HS-27A (cell line): ENCODE results near the gene MBD3L3.
"Not testable (repeated sequence)": the region's sequence is repeated elsewhere in the genome, so short reads cannot be mapped to it uniquely, and the experiment has no call there.

ENCODE experiments used
- DNase-seq: peaks from one replicate; pipeline ENCODE4 v3.0.0-alpha.2; 2012; ENCODE audit warnings: low read depth, missing footprints

Gene MBD3L3

DNA sequence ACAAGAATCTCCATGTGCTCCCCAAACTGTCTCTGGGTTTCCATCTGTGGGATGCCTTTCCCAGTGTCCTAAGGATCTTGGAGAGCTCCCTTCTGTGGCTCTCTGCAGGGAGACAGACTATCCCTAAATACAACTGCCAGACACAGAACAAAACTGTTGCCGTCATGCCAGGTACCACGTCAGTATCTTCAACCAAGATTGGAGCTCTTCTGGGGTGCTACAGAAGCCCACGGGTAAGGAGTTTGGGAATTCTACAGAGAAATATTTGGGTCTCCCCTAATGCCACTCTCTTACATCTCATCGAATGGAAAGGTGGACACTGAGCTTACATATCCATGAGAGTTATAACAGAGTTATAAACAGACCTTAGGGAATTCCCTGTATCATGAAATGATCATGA is 4.9 kb upstream of the MBD3L3 start:
- DNase-seq, result no peak

- not testable (repeated sequence) for DNase-seq
Observed at GRCh38 chr19:7059977-7060376, 1.5 kb upstream of the MBD3L3 start.

- not testable (repeated sequence) for DNase-seq
Observed at GRCh38 chr19:7056371-7056770, 2.1 kb downstream of the MBD3L3 start.

- DNase-seq, result not testable (repeated sequence)
Observed at GRCh38 chr19:7055679-7056078, 2.8 kb downstream of the MBD3L3 start.

DNA sequence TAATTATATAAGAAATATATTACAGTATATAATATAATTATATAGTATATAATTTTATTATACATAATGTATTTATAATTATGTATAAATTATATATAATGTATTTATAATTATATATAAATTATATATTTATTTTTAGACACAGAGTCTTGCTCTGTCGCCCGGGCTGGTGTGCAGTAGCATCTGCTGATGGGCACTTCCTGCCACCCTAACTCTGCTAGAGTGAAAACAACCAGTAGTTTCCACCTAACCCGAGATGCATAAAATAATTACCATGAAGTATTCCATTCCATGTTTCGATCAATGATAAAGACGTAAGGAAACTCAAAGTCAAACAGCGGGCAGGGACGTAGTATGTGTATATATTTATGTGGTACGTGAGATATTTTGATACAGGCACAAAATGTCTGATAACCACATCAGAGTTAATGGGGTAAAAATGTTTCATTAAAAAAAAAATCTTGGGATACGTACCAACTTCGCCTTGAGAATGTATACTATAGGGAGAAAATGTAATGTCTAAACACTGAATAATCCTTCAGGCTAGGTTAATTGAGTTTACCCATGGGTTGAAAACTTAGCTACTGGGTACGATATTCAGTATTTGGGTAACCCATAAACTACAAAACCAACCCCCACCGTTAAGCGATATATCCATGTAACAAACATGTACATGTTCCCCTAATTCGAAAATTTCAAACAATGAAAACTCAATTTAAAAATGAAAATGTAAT is 3.7 kb downstream of the MBD3L3 start:
- DNase-seq, result not testable (repeated sequence)

GRCh38 chr19:7052896-7053295 is 5.6 kb downstream of the MBD3L3 start:
- DNase-seq, result not testable (repeated sequence)

DNA sequence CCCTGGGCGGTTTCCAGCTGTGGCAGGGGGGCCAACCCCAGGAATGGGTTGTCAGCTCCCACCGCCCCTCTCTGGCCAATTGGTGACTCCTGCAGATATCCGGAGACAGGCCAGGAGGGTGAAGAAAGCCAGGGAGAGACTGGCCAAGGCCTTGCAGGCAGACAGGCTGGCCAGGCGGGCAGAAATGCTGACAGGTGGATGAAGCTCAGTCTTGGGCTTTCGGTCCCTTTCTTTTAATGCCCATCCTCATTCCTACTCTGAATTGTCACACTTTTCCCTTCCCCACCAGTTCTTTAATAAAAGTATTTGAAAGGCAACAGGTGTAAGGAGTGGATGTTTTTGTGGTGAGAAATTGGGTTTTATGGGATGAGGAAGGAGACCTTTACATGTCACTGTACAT is 7.1 kb downstream of the MBD3L3 start:
- DNase-seq, result not testable (repeated sequence)

GRCh38 chr19:7049021-7049420 is 9.5 kb downstream of the MBD3L3 start, which contains the start of gene MBD3L2:
Gene MBD3L2 (plus strand): TSS chr19:7049321. CDS start chr19:7049374, 53 bp downstream.
- not testable (repeated sequence) for DNase-seq

DNA sequence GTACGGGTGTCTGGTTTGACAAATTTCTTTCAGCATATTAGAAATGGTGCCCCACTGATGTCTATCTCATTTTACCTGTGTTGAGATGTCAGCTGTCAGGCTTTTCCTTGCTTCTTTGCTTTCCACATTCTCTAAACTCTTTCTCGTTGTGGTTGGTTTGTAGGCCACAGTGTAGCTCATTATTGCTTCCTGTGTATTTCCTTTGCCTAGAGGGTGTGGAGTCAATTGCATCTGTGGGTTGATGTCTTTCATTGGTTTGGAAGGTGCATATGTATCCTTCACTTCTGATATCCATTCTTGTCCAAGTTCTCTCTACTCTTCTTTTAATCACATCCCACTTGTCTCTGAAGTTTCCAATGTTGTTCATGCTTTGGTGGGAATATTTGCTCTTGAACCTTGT is 16.9 kb downstream of the MBD3L3 start:
- DNase-seq, result not testable (repeated sequence)

- DNase-seq, result not testable (repeated sequence)
Observed at GRCh38 chr19:7040079-7040478, 18.4 kb downstream of the MBD3L3 start, which contains the start of gene MBD3L4. Gene MBD3L4 (minus strand): TSS chr19:7040179. CDS start chr19:7040144, 35 bp downstream.

GRCh38 chr19:7030278-7030677 is 28.2 kb downstream of the MBD3L3 start, which contains the start of gene MBD3L5:
Gene MBD3L5 (plus strand): TSS chr19:7030578. CDS start chr19:7030612, 34 bp downstream.
- not testable (repeated sequence) for DNase-seq

- not testable (repeated sequence) for DNase-seq
Observed at GRCh38 chr19:7028790-7029189, 29.7 kb downstream of the MBD3L3 start.

- not testable (repeated sequence) for DNase-seq
Observed at GRCh38 chr19:7021331-7021730, 37.1 kb downstream of the MBD3L3 start, which contains the start of gene MBD3L2B. Gene MBD3L2B (minus strand): TSS chr19:7021431. CDS start chr19:7021397, 34 bp downstream.

DNA sequence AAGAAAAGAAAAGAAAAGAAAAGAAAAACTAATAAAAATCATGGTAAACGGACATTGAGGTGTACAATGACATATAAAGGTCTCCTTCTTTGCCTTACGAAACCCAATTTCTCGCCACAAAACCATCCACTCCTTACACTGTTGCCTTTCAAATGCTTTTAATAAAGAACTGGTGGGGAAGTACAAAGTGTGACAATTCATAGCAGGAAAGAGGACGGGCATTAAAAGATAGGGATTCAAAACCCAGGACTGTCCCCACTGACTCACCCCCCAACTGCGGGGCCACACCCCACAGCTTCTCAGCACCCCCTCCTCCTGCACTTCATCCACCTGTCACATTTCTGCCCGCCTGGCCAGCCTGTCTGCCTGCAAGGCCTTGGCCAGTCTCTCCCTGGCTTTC is 39.6 kb downstream of the MBD3L3 start:
- DNase-seq, result no peak

DNA sequence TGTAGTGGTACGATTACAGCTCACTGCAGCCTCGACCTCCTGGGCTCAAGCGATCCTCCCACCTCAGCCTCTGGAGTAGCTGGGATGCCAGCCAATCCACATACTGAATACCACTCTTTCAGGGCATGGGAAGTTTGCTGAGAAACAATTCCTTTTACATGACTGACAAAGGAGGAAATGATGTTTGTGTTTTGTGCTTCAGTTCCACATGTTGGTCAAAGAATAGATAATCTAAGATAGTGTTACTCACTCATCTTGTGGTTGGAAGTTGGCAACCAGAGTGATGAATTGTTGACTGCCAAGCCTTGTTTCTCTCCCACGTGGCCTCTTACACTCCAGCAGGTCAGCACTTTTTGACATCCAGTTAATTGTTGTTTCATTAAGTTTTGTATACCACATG is 44.8 kb downstream of the MBD3L3 start:
- no peak for DNase-seq

- no peak for DNase-seq
Observed at GRCh38 chr19:7010722-7011593, 47.5 kb downstream of the MBD3L3 start.

DNA sequence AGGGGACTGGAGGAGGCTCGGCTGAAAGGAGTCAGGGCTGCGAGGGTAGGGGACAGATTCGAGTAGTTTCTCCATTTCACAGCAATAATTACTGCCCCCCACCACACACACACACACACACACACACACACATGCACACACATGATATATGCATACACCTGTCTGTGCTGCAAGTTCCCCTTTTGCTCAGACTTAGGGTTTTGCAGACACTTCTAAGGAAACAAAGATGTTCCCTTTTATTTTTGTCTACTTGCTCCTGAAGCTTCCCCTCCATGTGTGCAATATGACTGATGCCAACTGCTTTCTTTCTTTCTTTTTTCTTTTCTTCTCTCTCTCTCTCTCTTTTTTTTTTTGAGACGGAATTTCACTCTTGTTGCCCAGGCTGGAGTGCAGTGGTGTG is 50.6 kb downstream of the MBD3L3 start:
- DNase-seq, result no peak
